ENCODE measurements around the gene DHX38.

Gene DHX38

DNA sequence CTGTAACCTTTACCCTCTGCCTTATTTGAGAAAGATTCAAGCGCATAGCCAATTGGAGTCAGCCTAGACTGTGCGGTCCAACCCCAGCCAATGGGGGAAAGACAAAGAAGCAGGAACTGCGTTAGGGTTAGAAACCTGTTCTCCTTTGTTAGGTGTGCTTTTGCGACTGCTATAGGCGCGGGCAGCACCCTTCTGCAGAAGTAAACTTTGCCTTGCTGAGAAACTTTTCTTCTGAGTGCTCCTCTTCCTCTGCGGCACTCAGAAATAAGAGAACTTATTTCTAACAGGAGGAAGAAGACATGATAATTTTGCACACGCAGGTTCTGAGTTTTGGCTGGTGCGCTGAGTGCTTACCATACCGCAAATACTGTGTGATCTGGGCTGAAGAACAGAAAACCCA lies 9.2 kb upstream of the DHX38 start:
- no peak for DNase-seq

DNA sequence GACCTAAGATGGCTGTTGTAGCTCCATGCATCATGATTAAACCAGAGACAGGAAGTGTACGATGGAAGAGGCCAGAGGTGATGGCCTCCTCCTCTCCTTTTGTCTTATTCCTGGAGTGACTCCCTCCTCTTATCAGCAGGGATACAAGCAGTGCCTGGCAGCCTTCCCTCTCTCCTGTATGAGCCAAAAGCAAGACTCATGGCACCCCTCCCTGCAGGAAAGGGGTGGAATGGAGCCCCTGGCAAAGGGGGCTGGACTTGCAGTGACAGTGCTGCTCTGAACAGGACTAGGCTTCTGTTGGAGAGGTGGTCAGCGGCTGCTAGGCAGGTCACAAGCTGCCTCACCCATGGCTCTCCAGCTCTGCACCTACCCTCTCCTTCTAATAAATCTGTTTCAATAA lies 8.6 kb upstream of the DHX38 start:
- DNase-seq = no peak

DNA sequence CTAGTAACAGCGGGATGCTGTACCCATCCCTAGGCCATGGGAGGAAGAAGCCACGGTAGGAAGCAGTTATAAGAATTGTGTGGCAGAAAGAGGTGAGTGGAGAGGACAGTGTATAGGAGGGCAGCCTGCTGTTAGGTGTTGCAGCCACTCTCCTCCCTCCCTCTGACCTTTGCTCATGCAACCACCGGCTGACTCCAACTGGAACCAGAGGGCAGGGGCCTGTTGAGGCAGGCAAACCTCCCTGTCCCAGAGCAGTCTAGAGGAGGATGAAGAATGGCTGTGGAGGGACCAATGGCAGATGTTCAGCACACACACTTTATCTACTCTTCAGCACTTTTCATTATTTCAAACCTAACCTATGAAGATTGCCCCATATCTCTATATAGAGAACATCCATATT lies 2.4 kb upstream of the DHX38 start:
- no peak for DNase-seq

DNA sequence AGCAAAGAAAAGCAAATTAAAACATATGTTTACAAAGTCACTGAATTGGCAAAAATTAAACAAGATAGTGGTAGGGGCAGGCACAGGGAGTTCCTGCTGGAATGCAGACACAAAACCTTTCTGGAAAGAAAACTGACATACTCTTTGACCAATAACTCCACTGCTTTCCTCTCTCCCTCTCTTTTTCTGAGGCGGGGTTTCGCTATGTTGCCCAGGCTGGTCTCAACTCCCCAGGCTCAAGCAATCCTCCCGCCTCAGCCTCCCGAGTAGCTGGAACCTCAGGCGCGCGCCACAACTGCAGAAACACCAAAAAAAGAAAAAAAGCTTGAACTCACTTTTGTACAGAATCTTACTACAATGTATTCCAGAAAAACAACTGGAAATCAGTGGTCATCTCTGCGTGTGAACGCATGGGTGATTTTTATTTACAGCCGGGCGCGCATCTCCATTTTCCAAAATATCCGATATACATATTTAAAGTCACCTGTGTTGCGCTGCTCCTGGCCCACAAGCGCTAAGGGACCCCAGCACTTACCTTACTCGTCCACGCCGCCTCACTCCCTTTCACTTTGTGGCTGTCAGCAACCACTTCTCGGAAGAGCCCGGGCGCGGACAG lies 707 bp upstream of the DHX38 start:
- DNase-seq = no peak

DNA sequence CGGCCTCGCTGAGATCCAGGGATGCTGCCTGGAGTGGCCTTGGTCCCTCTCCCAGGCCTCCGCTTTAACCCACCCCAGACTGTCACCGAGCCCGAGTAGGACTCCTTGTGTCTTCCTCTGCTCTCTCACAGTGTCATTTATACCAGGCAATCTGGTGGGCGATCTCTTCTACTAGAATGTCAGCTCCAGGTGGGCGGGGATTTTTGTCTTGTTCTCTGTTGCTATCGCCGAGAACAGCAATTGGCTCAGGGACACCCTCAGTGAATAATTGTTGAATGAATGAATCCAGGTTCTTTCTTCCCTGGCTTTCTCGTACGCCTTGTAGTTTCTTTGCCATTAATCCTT lies 591 bp downstream of the DHX38 start:
- peak; percentile 55 for DNase-seq

GRCh38 chr16:72098936-72099335 lies 5.3 kb downstream of the DHX38 start:
- no peak for DNase-seq

- DNase-seq = peak; percentile 17
Measured at GRCh38 chr16:72099377-72099818, 5.8 kb downstream of the DHX38 start.

DNA sequence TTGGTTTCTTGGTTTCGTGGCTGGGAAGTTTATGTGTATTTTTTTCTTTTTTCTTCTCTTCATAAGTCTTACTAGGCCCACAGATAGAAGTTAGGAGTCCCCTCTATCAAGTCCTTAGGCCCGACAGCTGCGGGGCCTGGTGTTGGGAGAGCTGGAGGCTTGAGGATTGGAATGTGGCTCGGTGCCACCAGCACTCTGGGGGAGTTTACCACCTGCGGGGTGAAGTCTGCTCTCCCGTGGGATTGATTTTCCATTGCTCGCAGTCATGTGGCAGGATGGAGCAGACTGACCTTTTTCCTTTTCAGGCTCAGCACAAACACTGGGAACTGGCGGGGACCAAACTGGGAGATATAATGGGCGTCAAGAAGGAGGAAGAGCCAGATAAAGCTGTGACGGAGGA lies 7.5 kb downstream of the DHX38 start:
- DNase-seq = no peak

DNA sequence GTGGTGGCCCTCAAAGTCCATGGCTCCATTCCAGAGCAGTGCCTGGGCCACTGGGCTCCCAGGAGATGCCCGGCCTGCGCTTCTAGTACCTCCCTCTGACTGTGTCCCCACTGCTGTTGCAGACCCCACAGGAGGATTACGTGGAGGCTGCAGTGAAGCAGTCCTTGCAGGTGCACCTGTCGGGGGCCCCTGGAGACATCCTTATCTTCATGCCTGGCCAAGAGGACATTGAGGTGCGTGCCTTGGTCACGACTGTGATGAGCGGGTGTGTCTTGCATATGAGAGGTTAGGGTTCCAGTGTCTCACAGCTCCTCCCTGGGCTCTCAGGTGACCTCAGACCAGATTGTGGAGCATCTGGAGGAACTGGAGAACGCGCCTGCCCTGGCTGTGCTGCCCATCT lies 11.3 kb downstream of the DHX38 start:
- no peak for DNase-seq

DNA sequence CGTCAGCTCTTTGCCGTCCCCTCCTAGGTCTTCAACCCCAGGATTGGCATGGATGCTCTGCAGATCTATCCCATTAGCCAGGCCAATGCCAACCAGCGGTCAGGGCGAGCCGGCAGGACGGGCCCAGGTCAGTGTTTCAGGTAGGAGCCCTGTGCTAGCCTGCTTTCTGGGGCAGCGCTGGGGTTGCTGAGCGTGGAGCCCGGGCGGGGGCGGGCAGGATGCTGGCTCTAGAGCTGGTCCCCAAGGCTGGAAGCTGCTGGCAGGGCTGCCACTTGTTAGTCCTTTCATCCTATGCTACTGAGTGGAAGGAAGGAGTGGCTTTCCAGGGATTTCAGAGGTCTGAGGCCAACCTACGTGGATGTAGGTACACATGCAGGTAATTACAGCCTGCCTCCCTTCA lies 12.3 kb downstream of the DHX38 start:
- no peak for DNase-seq

DNA sequence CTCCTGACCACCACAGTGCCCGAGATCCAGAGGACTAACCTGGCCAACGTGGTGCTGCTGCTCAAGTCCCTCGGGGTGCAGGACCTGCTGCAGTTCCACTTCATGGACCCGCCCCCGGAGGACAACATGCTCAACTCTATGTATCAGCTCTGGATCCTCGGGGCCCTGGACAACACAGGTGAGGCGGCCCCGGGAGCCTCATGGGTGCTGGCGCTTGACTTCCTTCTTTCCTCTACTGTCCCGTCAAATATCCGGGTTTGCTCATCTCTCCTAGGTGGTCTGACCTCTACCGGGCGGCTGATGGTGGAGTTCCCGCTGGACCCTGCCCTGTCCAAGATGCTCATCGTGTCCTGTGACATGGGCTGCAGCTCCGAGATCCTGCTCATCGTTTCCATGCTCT lies 13.7 kb downstream of the DHX38 start:
- no peak for DNase-seq

DNA sequence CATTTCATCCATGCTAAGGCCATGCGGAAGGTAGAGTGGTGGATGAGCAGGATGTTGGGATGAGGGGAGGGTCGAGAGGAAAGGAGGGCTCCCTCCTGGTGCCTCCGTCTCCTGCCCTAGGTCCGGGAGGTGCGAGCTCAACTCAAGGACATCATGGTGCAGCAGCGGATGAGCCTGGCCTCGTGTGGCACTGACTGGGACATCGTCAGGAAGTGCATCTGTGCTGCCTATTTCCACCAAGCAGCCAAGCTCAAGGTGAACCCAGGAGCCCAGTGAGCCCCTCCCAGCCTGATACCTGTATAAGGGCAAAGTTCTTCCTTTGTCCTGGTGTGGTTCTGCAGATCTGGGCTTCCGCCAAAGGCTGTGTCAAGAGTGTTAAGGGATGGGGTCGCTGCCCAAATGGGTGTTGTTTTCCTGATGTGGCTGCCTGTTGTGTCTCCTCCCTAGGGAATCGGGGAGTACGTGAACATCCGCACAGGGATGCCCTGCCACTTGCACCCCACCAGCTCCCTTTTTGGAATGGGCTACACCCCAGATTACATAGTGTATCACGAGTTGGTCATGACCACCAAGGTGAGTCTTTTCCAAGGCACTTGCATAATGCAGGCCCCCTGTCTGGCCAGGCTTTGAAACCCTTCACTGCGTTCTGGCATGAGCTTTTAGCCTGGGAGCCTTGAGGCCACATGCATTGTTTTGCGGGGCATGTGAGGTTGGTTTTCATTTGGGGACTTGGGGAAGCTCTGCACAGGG lies 14.9 kb downstream of the DHX38 start:
- no peak for DNase-seq

DNA sequence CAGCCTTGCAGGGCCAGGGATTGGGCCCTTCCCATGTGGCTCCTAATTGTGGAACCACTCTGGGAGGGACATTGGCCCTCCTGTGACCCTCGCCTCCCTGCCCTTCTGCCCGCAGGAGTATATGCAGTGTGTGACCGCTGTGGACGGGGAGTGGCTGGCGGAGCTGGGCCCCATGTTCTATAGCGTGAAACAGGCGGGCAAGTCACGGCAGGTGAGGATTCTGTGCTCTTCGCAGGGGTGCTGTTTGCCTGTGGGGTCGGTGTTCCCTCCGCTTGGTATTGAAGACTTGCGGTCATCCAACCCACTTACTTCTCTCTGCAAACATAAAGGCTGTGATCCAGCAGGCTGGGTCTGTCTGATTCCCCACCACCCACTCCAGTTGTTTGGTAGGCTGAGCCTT lies 15.7 kb downstream of the DHX38 start:
- no peak for DNase-seq

DNA sequence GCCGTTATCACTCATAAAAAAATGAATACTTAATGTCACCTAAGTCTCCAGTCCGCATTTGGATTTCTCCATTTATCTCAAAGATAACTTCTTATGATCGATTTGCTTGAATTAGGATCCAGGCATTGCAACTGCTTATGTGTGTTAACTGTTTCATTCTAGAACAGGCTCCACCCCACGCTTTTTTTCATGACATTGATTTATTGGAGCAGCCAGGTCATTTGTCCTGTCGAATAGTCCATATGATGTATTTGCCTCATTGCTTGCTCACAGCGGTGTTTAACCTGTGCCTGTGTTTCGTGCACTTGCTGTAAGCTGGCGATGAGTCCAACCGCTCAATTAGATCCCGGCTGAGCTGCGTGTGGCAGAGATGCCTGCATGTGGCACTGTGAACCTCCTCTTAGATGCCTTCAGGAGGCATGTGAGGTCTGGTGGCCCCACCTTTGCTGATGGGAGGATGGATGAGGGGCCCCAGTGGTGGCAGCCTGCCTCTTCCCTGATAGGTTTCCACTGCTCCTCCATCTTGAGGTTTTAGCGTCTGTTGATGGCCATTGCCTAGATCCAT lies 16.4 kb downstream of the DHX38 start:
- no peak for DNase-seq

GRCh38 chr16:72110662-72111615 lies 17.3 kb downstream of the DHX38 start:
- no peak for DNase-seq

- no peak for DNase-seq
Measured at GRCh38 chr16:72111657-72112451, 18.2 kb downstream of the DHX38 start.

GRCh38 chr16:72112452-72112792 lies 18.8 kb downstream of the DHX38 start:
- no peak for DNase-seq

DNA sequence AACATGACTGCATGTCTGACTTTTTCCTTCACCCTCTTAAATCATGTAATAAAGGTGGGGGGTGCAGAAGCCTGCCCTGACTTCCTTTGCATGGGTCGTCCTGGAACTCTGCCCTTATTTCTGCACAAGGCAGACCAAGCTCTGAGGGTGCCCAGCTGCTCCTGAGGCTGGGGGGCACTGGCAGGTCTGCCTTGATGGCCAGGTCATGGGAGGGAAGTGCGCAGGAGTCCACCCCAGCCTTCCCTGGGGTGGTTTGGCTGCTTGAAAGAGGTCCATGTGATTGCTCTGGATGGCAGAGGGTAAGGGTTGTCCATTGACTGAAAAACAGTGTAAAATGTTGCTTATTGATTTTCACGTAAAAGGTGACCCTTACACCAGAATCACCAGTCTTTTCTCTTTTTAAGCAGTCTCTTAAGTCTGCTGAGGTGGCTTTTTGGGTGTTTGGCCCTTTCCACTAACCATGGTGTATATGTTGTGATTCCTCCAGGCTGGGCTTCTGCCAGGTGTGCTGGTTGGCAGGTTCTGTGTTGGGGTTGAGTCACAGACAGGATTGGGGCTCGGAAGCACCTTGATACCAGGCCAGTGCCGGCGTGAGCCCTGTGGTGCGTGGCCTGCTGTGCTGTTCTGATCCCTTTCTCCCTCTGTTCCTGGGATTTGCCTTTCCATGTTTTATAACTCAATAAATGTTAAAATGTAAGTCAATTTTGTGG lies 19.4 kb downstream of the DHX38 start:
- DNase-seq = no peak

GRCh38 chr16:72113616-72113945 lies 19.9 kb downstream of the DHX38 start:
- no peak for DNase-seq

DNA sequence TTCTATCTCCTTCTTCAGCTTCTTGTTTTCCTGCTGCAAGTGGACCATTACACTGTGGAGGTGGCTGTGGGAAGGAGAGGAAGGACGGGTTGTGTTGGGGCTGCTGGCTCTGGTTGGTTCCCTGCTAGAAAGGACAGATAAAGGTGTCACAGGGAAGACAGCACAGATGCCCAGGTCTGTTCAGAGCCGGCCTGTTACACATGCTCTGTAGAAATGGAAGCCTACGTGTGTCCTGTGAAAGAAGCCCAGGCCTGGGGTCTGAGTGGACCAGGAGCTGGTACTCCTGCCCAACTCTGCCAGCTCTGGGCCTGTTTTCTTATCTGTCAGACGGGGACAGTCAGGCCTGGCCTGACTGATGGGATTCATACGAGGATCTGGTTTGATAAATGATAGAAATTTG lies 26.4 kb downstream of the DHX38 start:
- DNase-seq = no peak

- no peak for DNase-seq
Measured at GRCh38 chr16:72122308-72122707, 28.7 kb downstream of the DHX38 start.

DNA sequence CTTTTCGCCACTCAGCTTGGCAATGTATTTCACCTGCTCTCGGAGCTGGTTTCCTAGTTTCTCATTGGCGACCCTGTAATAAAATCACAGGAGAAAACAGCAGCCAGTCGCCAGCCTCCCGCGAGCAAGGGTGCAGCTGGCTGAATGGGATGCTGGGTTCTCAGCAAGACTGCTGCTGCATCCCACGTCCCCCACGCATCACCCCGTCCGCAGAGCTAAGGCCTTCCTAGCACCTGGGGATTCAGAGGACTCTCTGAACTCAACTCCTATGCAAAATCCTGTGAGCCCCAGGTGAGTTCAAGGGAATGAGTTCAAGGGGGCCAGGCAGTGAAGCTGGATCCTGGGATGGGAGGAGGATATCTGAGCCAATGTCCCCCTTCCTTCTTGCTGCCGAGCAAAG lies 29.3 kb downstream of the DHX38 start:
- no peak for DNase-seq
